Glomerular visceral epithelial cell (primary cell): ENCODE results near the gene ZBP1.

Source experiments
- DNase-seq: peaks from one replicate; pipeline ENCODE4 v3.0.0-alpha.2; 2016; ENCODE audit errors: extremely low spot score

The ZBP1 gene

GRCh38 chr20:57620274-57620990, at the start of gene ZBP1:
TSS of gene ZBP1 (minus strand) at chr20:57620426. CDS start at chr20:57620295, 131 bp downstream.
- DNase-seq: no peak

DNA sequence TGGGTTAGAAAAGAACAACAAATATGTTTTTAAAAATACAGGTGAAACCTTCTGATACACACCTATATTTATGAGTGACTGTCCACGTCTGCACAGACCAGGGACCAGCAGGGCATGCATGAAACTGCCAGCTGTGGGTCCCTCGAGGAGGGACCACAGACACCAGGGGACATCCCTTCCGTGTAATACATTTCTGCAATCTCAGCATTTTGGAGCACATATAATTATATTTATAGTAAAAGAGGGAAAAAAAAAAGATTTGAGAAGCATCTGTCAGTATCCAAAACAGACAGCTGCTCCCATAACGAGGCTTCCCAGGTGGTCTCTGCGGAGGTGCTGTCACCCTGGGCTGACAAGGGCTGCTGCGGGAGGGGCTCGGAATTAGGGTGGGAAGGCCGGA, 49.4 kb upstream of the ZBP1 start:
- DNase-seq: no peak

DNA sequence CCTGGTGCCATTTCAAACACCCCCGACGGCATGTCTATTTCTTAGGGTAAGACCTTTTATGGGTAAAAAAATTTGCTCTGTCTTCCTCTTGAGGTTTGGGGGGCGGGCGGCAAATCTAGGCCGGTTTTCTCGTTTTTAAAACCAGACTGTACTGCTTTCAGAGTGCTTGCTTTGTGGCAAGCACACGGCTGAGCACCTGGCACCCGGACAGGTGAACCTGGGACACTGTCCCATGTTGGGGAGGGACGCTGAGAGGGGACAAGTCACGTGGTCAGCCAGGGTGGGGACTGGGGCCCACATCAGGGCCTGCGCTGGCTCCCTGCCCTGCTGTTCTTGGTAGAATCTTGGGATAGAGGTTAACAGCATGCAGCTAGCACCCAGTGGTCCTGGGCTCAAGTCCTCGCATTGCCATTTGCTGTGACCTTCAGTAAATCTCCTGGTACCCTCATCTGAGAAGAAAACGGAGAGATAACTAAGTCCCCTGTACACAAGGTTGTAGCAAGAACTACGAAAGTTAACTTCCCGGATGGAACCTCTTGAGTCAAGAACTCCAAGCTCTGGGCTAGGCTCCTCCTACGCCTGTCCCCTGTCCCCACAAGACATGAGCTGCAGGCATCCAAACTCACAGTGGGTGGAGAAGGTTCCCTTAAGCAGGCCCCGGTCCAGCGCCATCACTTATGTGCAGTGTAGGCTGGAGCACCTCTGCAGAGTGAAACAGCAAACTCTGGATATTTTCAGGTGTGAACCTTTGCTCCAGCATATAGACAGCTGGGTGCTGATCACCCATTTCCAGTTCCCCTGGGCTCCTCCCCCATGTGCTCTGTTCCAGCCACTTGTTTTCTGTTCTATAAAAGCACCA, 47.9 kb upstream of the ZBP1 start:
- no peak for DNase-seq

DNA sequence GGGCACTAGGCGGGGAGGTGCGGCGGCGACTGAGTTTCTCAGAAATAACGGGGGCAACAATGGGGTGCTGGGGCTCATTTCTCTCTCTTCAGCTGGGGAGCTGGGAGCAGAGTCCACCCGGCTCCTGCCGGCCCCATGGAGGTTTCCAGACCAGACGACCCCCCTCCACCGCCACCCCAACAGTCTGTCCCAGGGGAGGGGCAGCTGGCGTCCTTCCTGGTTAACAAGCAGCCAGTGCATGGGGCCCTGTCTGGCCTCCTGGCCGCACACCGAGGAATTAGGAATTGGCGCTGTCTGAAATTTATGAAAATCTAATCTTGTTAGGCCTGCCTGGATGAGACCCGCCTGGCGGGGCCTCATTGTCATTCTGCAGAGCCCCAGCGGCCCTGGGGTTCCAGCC, 47.2 kb upstream of the ZBP1 start:
- DNase-seq: no peak

GRCh38 chr20:57666834-57667157, 46.6 kb upstream of the ZBP1 start:
- DNase-seq: no peak

DNA sequence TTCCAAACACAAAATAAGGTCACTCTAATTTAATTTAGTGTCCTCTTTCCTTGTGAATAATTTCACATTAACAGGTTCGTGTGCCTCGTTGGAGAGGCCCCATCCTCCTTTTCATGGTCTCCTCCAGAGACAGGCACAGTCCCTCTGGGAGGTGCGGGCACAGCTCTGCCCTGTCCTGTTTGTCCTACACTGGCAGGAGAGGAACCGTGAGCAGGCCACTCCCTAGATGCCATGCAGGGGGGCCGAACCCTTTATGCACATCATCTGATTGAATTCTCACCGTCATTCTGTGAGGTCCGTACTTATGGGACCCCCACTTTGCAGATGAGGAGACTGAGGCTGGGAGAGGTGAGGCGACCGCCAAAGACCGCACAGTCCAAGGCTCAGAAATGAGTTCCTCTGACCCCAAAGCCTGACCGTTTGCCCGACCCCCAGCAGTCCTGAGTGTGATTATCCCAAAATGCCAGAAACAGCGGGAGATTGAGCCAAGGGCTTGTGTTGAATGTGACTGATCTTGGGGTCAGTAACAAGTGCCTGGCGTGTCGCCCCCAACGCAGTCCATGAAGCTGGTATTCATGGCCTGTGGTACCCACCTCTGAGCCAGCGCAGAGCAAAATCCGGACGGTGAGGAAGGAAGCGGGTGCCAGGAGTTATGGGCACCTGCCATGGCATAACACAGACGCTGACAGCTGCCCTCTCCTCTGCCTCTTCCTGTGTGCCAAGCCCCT, 46.0 kb upstream of the ZBP1 start:
- DNase-seq: no peak

DNA sequence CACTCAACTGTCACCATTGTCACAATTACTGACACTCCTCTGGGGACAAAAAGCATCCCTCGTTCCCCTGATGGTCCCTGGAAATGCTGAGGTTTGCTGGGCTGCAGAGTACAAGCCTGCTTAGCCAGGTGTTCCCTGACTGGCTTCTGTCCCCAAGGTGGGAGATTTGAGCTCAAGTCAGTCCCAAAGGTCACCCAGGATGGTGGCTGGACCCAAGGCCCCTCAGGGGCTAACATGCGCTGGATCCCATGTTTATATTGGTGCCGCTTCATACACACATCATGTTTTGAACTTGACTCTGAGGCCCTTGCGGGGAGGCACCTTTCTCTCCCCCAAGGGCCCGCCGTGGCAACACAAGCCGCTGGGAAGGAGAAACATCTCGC, 45.4 kb upstream of the ZBP1 start:
- DNase-seq: no peak

DNA sequence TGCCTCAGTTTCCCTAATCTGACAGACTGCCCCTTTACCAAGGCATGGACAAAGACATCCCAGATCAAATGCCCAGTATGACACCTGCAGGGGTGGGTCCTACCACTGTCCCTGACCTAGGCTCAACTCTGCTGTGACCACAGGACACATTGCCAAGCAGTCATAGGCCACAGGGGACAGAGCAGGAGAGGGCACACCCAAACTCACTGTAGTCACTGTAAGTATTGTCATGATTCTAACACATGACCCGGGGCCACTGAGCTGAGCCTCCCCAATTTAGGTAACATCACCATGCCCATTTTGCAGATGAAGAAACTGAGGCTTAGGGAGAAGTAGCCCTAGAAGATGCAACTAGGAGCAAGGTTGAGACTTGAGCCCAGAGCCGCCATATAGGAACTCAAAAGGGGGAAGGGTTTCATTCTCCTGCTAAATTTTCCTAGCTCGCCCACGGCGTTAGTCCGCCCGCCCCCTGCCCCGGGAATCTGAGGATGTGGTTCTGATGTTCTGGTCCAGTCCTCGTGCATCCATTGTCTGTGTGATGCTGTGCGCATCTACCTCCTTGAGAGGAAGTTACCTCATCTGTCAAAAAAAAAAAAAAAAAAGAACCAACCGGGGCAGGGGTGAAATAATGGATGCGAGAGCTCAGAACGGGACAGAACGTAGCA, 44.8 kb upstream of the ZBP1 start:
- no peak for DNase-seq

DNA sequence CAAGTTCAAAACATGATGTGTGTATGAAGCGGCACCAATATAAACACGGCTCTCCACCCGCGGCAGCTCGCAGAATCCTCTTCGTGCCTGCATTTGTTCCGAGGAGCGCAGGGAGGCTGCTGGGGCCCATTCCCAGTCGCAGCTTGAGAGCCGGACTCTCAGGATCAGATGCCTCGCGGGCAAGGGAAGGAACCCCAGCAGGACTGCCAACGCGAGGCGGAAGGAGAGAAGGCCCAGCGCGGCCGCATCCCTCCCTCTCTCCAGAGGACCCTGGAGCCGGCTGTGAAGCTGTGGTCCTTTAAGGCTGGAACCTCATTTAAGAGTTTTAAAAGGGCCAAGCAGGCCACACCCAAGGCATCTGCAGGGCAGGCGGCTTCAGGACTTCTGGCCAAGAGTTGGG, 44.2 kb upstream of the ZBP1 start:
- no peak for DNase-seq

DNA sequence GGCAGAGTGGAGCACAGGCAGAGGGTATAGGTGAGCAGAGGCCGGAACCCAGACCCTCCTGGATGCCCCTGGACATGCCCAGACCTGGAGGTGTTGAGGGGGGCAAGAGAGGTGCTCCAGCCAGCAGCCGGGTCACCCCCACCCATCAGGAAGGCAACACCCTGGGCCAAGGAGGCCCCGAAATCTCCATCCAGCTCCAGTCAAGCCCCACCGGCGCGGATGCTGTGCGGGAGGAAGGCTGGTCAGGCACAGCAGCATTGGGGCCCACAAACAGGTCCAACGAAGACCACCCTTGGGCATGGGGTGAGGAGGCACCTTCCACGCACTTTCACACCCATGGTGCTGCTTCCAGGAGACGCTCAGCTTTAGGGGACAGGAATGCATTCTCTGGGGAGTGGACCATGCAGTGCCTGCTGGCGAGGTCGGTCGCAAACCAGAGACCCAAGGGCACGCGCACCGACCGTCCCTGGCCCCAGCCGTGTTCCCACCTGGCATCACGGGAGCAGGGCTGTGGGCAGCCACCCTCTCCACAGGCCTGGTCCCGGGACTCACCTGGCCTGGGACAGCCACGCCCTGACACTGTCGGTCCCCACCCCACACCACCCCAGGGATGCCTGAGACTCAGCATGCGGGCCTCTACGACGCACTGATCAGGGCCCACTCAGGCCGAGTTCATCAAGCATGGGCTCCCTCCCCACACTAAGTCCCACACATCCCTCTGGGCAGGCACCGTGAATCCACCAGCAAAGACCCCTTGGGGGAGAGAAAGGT, 43.6 kb upstream of the ZBP1 start:
- DNase-seq: no peak

DNA sequence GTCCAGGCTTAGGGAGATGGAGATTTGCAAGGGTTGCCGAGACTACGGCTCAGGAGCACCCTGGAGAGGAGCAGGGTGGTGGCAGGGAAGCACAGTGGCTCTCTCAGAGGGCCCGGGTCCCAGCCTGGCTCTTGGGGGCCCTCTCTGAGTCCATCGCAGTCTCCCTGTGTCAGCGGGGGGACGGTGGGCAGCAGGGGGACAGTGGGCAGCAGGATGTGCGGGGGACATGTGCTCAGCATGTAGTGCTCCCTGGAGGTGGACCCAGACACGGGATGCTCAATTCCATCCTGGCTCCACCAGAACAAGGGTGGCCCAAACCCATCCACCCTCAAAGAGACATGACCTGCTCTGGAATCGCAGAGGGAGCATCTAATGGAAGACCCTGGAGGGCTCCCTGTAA, 43.0 kb upstream of the ZBP1 start:
- no peak for DNase-seq

DNA sequence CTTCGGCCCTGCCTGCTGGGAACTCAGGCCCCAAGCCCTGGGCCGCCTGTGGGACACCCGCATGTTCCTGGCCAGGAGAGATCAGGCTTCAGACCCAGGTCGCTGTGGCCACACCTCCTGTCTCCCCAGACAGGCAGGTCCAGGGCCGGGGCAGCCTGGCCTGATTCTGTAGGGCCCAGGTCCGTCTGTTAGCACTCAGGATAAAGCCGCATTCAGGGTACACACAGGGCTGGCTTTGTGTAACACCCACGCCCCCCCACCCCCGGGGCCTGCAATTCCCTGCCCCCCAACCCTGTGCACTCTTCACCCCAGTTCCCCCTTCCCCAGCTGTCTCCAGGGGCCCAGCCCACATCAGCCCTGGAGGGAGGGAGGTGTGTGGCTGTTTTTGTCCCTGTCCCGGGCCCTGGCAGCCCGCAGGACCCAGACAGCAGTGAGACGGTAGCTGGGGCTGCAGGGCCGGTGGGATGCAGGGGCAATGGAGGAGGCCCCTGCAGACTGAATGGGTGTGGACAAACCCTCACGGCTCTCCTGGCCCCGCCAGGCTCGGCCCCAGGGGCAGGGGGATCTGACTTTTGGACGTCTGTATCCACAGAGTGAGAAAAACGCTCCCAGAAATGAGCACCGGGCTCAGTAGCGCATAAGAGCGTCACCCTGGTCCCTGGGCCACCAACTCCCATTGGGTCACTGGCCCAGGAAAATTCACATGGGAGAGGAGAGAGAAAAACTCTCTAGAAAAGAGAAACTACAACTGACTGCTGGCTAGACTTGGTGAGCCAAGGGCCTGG, 42.4 kb upstream of the ZBP1 start:
- DNase-seq: no peak

GRCh38 chr20:57661746-57662455, 41.7 kb upstream of the ZBP1 start:
- no peak for DNase-seq

- DNase-seq: no peak
These were observed 40.9 kb upstream of the ZBP1 start for GRCh38 chr20:57660922-57661745.

DNA sequence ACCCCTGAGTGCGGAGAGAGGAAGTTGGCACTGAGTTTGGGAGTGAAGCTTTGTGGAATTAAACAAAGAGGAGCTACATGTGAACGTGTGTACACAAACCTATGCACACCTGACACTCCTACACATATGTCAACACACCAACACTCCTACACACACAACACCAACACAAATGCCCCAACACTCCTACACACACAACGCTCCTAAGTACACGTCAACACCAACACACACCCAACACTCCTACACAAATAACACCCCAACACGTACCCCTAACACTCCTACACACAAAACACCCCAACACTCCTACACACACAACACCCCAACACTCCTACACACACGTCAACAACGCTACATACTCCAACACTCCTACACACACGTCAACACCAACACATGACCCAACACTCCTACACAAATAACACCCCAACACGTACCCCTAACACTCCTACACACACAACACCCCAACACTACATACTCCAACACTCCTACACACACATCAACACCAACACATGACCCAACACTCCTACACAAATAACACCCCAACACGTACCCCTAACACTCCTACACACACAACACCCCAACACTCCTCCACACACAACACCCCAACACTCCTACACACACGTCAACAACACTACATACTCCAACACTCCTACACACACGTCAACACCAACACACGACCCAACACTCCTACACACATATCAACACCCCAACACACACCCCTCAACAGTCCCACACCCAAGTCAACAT, 40.1 kb upstream of the ZBP1 start:
- DNase-seq: no peak

DNA sequence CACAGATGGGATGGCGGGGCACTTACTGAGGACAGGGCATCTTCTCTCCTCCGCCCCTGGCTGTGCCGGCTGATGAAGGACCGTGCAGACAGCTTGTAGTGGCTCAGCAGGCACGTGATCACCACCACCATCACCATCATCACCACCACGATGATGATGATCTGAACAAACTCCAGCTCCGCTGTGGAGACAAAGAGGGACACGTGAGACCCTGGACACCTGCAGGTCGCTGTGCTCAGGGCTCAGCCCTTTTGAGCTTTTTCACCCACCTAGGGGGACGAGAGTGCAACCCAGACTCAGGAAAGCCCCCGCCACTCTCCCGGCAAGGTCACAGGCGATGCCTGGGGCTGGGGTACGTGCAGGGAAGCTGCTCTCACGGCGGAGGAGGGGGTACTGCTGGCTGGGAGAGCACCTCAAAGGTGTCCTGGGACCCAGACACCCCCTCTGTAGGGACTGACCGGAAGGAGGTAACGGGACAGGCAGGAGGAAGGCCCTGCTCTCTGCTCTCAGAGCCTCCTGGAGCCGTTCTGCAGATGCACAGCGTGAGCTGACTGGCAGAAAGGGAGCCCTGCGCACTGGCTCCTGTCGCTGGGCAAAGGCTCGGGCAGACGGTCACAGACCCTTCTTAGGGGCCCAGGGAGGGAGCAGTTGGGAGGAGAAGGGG, 39.4 kb upstream of the ZBP1 start:
- no peak for DNase-seq

DNA sequence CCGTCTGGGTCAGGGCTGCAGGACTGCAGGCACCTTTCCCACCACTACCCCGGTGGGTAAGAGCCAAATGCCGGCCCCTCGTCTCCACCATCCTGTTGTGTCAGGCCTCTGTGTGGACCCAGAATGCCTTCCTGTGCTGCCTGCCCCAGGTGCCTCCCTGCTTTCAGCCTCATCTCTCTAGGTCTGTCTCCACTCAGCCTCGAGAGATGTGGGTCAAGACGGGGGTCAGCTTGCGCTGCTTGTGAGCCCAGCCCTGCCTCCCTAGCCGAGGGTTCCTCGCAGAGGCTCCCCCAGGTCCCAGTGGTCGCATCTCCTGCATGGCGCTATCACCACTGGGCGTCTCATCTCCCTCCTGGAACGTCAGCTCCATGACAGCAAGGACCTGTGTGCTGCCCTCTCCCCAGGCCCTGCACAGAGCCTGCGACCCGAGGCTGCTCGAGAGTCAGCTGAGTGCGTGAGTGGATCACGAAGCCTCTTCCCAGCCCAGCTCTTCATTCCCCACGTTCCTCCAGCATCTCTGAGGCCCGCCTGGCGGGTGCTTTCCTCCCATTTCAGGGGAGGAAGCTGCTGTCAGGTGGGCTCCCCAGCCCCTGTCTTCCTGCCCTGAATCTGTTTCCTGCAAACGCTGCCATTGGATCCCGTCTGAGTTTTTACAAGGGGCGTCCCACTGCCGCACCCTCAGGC, 38.7 kb upstream of the ZBP1 start:
- DNase-seq: no peak
